Smooth muscle cell (in vitro differentiated cells): ENCODE data around the gene ABCA5. TPM values are rescaled to one million over a fixed set of nuclear protein-coding genes. Genes with fewer than 3 reads are reported as not detected.

Source experiments
- DNase-seq: peaks from one replicate; lab custom pipeline; 2025; ENCODE audit not compliant: unreplicated experiment; lab: John Stamatoyannopoulos, UW
- H2AFZ ChIP-seq: fragments of 200-600 bp; sonication (generic); 2 replicates; pipeline ENCODE4 v1.6.0; 2016; ENCODE audit warnings: antibody characterized with exemption, low read depth, mild to moderate bottlenecking
- H3F3A ChIP-seq: fragments of 200-600 bp; sonication (generic); 2 replicates; pipeline ENCODE4 v1.6.0; 2017; ENCODE audit warnings: antibody characterized with exemption, low read depth
- H3K27ac ChIP-seq: fragments of 200-600 bp; sonication (generic); 2 replicates; pipeline ENCODE4 v1.5.1; 2016; ENCODE audit warnings: low read depth, mild to moderate bottlenecking
- H3K27me3 ChIP-seq: fragments of 200-600 bp; sonication (generic); 2 replicates; pipeline ENCODE4 v1.6.1; 2016; ENCODE audit warnings: low read depth, mild to moderate bottlenecking
- H3K36me3 ChIP-seq: fragments of 200-600 bp; sonication (generic); 2 replicates; pipeline ENCODE4 v1.5.1; 2016; ENCODE audit warnings: low read depth
- H3K4me1 ChIP-seq: fragments of 200-600 bp; sonication (generic); 2 replicates; pipeline ENCODE4 v1.5.1; 2016; ENCODE audit warnings: low read depth
- H3K4me2 ChIP-seq: fragments of 200-600 bp; sonication (generic); 2 replicates; pipeline ENCODE4 v1.6.0; 2016; ENCODE audit warnings: mild to moderate bottlenecking
- H3K4me3 ChIP-seq: fragments of 200-600 bp; sonication (generic); 2 replicates; pipeline ENCODE4 v1.5.1; 2016; ENCODE audit warnings: mild to moderate bottlenecking
- H3K79me2 ChIP-seq: fragments of 200-600 bp; sonication (generic); 2 replicates; pipeline ENCODE4 v1.6.0; 2016; ENCODE audit warnings: low read depth, mild to moderate bottlenecking
- H3K9ac ChIP-seq: fragments of 200-600 bp; sonication (generic); 2 replicates; pipeline ENCODE4 v1.6.0; 2016; ENCODE audit warnings: low read depth
- H3K9me3 ChIP-seq: fragments of 200-600 bp; sonication (generic); replicated peaks from 2 replicates; pipeline ENCODE4 v1.5.1; 2016; ENCODE audit warnings: low read depth
- H4K20me1 ChIP-seq: fragments of 200-600 bp; sonication (generic); 2 replicates; pipeline ENCODE4 v1.6.0; 2016; ENCODE audit warnings: low read depth
- WGBS: methylation state at CpG from one replicate; pipeline ENCODE4 v1.1.7; 2016; ENCODE audit warnings: low lambda C conversion rate; 5-methylcytosine and 5-hydroxymethylcytosine counted together
- polyA plus RNA-seq: library from polyadenylated mRNA; unstranded; fragments of >200 nt; fragmentation: Nextera tagmentation; extraction: Ambion mirVana; gene quantifications from 2 replicates; pipeline ENCODE4 v1.2.1, GENCODE V29; 2016
- total RNA-seq: library from RNA; depleted of rRNA; stranded (reverse); fragments of >200 nt; gene quantifications from 2 replicates; pipeline ENCODE4 v1.2.3, GENCODE V29; 2014
- TF ChIP-seq, protein P1 (sequence below): fragments of 200-600 bp; sonication (generic); IDR thresholded peaks from 2 replicates; pipeline ENCODE4 v1.5.1; 2017; ENCODE audit warnings: borderline replicate concordance, mild to moderate bottlenecking, antibody characterized with exemption; ENCODE audit not compliant: insufficient read depth, poor library complexity, severe bottlenecking

The ABCA5 gene
- total and polyA plus RNA-seq, 2 experiments from 2014 or later = 2.2 to 11.3 TPM

DNA sequence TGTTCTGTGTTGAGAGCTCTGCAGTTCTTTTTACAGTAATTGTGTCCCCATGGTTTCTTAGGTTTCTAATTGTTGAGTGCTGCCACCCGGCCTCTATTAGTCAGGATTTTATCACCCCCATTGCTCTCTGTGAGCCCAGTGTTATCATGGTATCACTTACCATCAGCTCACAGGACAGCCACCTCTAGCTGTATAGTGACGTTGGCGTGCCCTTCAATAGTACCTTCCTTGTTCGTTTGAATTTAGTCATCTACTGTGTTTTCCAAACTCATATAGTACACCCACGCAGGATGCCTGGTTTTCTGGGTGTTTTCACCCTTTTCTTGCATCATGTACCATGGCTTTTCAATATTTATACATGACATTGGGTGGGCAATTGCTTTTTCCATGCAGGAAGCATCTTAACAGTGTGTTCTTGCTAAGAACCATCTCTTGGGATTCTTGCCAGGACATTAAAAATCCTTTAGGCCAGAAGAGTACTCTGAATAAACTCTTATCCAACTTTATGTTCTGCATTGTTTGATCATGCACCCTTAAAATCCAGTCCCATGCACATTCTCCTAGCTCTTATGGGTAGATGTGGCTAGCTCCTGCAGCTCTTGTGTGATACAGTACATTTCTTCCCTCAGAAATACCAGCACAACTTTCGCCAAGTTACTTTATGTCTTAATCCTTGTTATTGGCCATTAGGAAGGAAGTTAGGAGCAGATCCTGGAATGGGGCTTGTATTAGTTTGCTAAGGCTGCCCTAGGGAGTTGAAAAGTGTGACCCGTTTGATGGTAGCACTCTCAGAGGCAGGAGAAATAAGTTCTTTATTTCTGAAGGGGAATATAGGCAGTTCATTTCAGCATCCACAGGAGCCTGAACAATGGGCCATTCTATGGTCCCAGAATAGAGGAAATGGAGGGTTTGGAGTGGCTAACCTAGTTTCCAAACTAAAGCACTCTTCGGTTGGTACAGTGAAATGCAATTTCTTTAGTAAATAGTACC lies 87.0 kb downstream of the ABCA5 start:
- H3K27me3 ChIP-seq = no peaks in the 10 kb centered on the region
- H4K20me1 ChIP-seq = no peaks in the 10 kb centered on the region
- DNase-seq = no peak
- no peaks in the 10 kb centered on the region for H3F3A ChIP-seq
- no peak overlapping the region for H3K27ac ChIP-seq
- no peaks in the 10 kb centered on the region for H3K4me1 ChIP-seq
- no peak overlapping the region for H3K4me2 ChIP-seq
- no peaks in the 10 kb centered on the region for H3K9me3 ChIP-seq
- TF ChIP-seq, protein P1, sequence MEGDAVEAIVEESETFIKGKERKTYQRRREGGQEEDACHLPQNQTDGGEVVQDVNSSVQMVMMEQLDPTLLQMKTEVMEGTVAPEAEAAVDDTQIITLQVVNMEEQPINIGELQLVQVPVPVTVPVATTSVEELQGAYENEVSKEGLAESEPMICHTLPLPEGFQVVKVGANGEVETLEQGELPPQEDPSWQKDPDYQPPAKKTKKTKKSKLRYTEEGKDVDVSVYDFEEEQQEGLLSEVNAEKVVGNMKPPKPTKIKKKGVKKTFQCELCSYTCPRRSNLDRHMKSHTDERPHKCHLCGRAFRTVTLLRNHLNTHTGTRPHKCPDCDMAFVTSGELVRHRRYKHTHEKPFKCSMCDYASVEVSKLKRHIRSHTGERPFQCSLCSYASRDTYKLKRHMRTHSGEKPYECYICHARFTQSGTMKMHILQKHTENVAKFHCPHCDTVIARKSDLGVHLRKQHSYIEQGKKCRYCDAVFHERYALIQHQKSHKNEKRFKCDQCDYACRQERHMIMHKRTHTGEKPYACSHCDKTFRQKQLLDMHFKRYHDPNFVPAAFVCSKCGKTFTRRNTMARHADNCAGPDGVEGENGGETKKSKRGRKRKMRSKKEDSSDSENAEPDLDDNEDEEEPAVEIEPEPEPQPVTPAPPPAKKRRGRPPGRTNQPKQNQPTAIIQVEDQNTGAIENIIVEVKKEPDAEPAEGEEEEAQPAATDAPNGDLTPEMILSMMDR = no peak
- H2AFZ ChIP-seq = no peak overlapping the region
- no peak overlapping the region for H3K9ac ChIP-seq
- no peaks in the 10 kb centered on the region for H3K36me3 ChIP-seq
- H3K4me3 ChIP-seq = no peak overlapping the region
- H3K79me2 ChIP-seq = no peaks in the 10 kb centered on the region
- 84% methylated on average over 8 of the region's 8 CpGs for WGBS

DNA sequence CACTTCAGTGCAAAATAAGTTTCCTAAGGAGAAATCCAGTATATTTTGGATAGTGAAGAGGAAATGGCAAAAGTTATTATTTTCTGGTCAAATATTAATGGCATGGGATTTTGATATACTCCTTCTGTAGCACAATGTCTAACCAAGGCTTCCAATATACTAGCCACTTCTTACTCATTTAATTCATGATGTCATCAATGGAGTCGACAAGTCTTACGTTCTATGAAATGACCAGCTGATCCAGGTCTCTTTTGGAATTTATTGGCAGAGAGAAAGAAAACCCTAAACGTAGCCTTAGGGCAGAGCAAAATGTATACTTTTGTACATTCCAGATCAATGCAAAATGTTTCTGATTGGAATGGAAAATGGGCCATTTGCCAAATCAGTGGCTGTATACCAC lies 90.0 kb downstream of the ABCA5 start:
- Histone ChIP-seq H3K9ac (no peak overlapping the region), H3K4me3 (no peak overlapping the region), H3F3A (no peaks in the 10 kb centered on the region), H3K4me2 (no peak overlapping the region), H4K20me1 (no peaks in the 10 kb centered on the region), H3K27ac (no peak overlapping the region), H3K36me3 (no peaks in the 10 kb centered on the region), H3K79me2 (no peaks in the 10 kb centered on the region), H3K27me3 (no peaks in the 10 kb centered on the region), H3K9me3 (no peaks in the 10 kb centered on the region), H3K4me1 (no peaks in the 10 kb centered on the region), H2AFZ (no peak overlapping the region)
- DNase-seq = no peak
- TF ChIP-seq, protein P1 = no peak
- WGBS = 85% methylated on average over 3 of the region's 3 CpGs

DNA sequence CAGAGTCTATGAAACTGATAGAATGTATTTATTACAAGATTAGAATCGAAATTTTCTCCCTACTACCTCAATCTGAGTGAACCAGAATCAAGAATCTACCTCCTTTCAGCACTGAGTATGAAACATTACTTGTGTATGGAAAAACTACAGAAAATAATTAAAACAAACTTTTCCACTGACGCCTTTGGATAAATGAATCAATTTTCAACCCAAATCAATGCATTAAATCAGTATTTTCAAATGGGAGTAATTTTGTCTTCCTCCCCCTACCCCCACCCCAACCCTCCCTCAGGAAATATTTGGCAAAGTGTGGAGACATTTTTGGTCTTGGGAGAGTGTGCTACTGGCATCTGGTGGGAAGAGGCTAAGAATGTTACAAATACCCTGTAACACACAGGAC lies 90.5 kb downstream of the ABCA5 start:
- H3K9ac ChIP-seq = no peak overlapping the region
- no peaks in the 10 kb centered on the region for H3K79me2 ChIP-seq
- no peak overlapping the region for H2AFZ ChIP-seq
- H3K4me1 ChIP-seq = no peaks in the 10 kb centered on the region
- TF ChIP-seq, protein P1 = no peak
- 59% methylated on average over 2 of the region's 2 CpGs for WGBS
- H3K36me3 ChIP-seq = no peaks in the 10 kb centered on the region
- H3K4me2 ChIP-seq = no peak overlapping the region
- H3K27me3 ChIP-seq = no peaks in the 10 kb centered on the region
- H3K4me3 ChIP-seq = no peak overlapping the region
- H3K27ac ChIP-seq = no peak overlapping the region
- H3K9me3 ChIP-seq = no peaks in the 10 kb centered on the region
- no peaks in the 10 kb centered on the region for H3F3A ChIP-seq
- no peaks in the 10 kb centered on the region for H4K20me1 ChIP-seq
- no peak for DNase-seq
